GM10847 (cell line): ENCODE results near the gene PLIN5.

Experiments used
- POLR2A ChIP-seq: IDR thresholded peaks from 2 replicates; pipeline ENCODE4 v1.6.1; 2011; ENCODE audit not compliant: insufficient read length; ENCODE audit errors: extremely low read depth

PLIN5 gene

GRCh38 chr19:4519521-4520277 is 15.3 kb downstream of the PLIN5 start:
- no peak for TF ChIP-seq POLR2A

DNA sequence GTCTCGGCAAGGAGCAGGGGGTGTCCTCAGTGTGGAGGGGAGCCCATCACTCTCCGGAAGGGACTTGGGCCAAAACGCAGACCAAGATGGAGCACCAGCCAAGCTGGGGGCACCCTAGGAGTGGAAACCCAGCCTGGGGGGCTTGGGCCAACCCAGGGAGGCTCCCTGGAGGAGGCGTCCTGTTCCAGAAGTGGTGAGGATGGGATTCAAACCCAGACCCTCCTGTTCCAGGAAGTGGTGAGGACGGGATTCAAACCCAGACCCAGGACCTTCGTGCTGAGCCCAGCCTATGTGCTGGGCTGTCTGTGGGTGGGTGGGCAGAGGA is 15.9 kb downstream of the PLIN5 start:
- TF ChIP-seq POLR2A: no peak

- no peak for TF ChIP-seq POLR2A
These were observed 16.5 kb downstream of the PLIN5 start, which contains the start of gene PLIN4 for GRCh38 chr19:4518345-4519171. Gene PLIN4, minus strand, starts transcription at chr19:4518486. Its CDS starts 214 bp downstream, at chr19:4518272.

DNA sequence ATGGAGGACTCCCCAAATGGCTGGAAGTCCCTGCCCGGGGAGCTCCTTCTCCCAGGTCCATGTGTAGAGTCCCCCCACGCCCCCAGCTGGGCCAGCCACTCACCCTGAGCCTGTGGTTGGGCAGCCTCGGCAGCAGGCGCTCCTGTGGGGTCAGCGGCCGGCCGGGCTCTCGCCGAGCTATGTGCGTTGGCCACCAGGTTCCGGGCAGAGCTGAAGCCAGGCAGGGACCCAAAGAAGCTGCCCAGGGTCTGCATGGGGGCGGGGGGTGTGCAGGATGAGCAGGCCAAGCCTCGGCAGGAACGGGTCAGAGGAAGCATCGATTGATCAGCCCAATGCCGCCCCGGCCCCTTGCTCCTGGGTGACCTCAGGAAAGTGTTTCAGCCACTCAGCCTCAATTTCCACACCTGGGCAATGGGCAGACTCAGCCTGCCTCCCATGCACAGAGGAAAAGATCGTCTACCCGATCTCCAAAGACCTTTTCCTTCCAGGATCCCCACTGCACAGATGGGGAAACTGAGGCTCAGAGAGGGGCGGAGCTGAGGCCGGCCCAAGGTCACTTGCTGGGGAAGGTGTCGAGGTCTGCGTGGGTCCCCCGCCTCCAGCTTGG is 17.5 kb downstream of the PLIN5 start:
- no peak for TF ChIP-seq POLR2A

DNA sequence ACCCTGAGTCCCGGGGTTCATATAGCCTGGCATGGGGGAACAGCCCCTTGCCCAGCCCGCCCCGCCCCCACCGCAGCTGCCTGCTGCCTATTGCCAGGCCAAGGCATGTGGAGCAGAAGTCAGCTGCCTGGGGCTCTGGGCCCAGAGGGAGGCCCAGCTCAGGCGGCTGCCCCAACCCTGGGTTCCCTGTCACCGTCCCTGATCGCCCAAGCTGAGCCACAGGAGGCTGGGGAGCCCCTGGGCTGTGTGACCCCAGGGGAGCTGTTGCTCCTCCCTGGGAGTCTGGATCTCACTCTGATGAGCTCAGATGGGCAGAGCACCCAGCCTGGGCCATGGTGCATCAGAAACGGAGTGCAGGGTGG is 18.1 kb downstream of the PLIN5 start:
- TF ChIP-seq POLR2A: no peak

DNA sequence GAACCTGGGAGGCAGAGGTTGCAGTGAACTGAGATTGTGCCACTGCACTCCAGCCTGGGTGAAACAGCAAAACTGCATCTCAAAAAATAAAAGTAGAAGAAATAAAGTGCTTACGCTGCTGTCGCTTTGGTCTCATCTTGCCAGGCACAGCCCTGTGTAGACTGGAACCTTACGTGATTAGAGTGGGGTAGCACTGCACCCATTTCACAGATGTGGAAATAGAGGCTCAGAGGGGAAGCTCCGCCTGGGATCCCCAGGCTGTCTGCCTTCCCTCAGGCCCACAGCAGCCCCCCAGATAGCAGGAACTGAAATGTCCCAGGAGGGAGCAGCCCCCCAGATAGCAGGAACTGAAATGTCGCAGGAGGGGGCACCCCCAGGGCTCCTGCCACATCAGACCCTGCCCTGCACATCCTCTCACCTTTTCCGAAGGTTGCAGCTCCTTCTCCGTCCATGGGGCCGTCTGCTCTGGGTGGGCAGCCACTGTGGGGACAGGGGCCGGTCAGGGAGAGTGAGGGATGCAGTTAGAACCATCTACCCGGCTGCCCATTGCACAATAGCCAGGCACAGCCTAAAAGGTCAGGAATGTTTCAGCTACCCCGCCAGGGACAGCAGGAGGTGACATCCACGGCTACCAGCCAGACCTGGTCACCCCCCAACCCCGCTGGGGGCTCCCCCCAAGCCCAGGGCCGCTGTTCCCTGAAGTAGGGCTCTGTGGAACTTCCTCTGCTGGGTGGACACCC is 18.7 kb downstream of the PLIN5 start:
- TF ChIP-seq POLR2A: no peak

GRCh38 chr19:4515732-4516131 is 19.3 kb downstream of the PLIN5 start:
- no peak for TF ChIP-seq POLR2A

- TF ChIP-seq POLR2A: no peak
These were observed 21.8 kb downstream of the PLIN5 start for GRCh38 chr19:4513248-4513647.

- TF ChIP-seq POLR2A: no peak
These were observed 23.0 kb downstream of the PLIN5 start for GRCh38 chr19:4512070-4512469.

- TF ChIP-seq POLR2A: no peak
These were observed 23.5 kb downstream of the PLIN5 start for GRCh38 chr19:4511300-4512054.

GRCh38 chr19:4510435-4511255 is 24.4 kb downstream of the PLIN5 start:
- no peak for TF ChIP-seq POLR2A

DNA sequence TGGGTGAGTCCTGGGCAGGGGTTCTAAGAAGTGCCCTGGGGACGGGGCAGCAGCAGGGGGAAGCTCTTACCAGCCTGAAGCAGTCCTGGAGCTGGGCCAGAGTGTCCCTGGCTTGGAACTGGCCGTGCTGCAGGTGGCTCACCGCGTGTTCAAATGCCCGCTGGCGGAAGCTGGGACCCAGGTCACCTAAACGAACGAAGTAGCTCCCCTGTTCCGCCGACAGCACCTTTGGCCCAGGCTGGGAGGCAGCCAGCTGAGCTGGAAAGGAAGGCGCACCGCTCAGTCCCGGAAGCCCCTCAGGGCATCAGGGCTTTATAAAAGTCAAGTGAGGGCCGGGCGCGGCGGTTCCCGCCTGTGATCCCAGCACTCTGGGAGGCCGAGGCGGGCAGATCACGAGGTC is 26.3 kb downstream of the PLIN5 start:
- no peak for TF ChIP-seq POLR2A

DNA sequence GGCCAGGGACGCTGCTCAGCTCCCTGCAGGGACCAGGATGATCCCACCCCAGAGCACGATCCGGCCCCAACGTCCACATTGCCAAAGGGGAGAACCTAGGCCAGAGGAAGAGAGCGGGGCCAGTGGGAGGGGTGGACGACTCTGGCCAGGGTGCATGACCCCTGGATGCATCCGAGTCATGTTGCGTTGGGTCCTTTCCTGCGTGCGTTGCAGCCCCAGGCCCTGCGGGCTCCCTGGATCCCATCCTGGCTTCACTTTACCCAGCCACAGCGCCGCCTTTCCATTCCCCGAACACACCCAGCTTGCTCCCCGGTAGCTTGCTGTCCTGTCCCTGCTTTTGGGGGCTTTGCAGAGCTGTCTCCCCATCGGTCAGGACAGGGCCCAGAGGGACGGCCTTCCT is 27.2 kb downstream of the PLIN5 start:
- TF ChIP-seq POLR2A: no peak

GRCh38 chr19:4507150-4507452 is 27.9 kb downstream of the PLIN5 start:
- no peak for TF ChIP-seq POLR2A
